SU-DHL-6 (cell line): ENCODE results near the gene MRPS11.

Source experiments
- EZH2phosphoT487 ChIP-seq: fragments of 200-600 bp; sonication (generic), shearing (Covaris generic); conservative IDR thresholded peaks from 2 replicates; pipeline ENCODE4 v1.6.1; 2018; ENCODE audit warnings: mild to moderate bottlenecking, antibody characterized with exemption, low read length, moderate library complexity, mixed read lengths
- TF ChIP-seq, protein P1 (sequence below): fragments of 200-600 bp; sonication (generic); IDR thresholded peaks from one replicate; pipeline ENCODE4 v1.5.1; 2017; ENCODE audit warnings: antibody characterized with exemption, mild to moderate bottlenecking, low read length, moderate library complexity; ENCODE audit not compliant: insufficient read depth, poor library complexity, severe bottlenecking

DNA sequence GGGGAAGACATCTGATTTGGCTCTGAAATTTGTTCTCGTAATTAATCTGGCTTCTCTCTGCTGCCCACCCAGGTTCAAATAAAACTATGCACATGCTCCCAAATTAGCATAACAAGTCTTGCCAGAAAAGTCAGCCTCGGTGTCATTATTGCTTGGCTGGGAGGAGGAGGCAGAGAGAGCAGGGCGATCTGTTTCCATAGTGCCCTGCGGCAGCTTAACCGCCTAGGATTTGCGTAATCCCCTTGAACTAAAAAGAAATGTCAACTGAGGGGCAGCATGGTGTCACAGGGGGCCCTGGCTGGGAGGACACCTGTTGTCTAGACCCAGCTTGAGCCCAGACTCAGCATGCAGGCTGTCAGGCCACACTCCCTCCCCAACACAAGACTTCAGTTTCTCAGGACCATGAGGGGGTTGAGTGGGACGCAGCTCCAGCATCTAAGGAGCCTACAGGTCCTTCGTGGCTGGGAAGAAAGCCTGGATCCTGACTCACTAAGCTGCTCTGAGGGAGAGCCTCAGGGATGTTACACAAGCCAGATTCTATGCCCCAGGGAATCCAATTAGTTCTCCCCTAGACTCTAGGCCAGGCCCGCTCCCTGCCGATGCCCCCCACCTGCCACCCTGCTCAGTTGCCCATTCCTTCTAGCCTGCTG lies 17.3 kb downstream of the MRPS11 start:
- TF ChIP-seq, protein P1, sequence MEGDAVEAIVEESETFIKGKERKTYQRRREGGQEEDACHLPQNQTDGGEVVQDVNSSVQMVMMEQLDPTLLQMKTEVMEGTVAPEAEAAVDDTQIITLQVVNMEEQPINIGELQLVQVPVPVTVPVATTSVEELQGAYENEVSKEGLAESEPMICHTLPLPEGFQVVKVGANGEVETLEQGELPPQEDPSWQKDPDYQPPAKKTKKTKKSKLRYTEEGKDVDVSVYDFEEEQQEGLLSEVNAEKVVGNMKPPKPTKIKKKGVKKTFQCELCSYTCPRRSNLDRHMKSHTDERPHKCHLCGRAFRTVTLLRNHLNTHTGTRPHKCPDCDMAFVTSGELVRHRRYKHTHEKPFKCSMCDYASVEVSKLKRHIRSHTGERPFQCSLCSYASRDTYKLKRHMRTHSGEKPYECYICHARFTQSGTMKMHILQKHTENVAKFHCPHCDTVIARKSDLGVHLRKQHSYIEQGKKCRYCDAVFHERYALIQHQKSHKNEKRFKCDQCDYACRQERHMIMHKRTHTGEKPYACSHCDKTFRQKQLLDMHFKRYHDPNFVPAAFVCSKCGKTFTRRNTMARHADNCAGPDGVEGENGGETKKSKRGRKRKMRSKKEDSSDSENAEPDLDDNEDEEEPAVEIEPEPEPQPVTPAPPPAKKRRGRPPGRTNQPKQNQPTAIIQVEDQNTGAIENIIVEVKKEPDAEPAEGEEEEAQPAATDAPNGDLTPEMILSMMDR, result no peak
- no peak for TF ChIP-seq EZH2phosphoT487
